Tibial nerve (tissue), 4 donors: ENCODE results near the gene PIAS3. TPM values are rescaled to one million over a fixed set of nuclear protein-coding genes. Genes with fewer than 3 reads are reported as not detected.
"Not testable (repeated sequence)": the region's sequence is repeated elsewhere in the genome, so short reads cannot be mapped to it uniquely, and the experiment has no call there.

Experiments used
- DNase-seq, 2 donors: peaks; one replicate each; pipeline ENCODE4 v3.0.0-alpha.2; 2019; ENCODE audit warnings: low spot score in 2 of 2
- H3K27ac ChIP-seq, 4 donors: fragments of 200-600 bp; sonication (generic) in 3 of 4; one replicate each; pipeline ENCODE4 v1.5.1; 2017 to 2019; ENCODE audit warnings: mild to moderate bottlenecking in 1 of 4
- H3K27me3 ChIP-seq, 2 donors: fragments of 200-600 bp; sonication (generic) in 1 of 2; one replicate each; pipeline versions ENCODE4 v1.5.1 to v1.6.0; 2017 to 2019
- H3K36me3 ChIP-seq, 3 donors: fragments of 200-600 bp; sonication (generic); one replicate each; pipeline ENCODE4 v1.5.1; 2018 to 2019
- H3K4me1 ChIP-seq, 4 donors: fragments of 200-600 bp; sonication (generic) in 3 of 4; one replicate each; pipeline ENCODE4 v1.5.1; 2017 to 2019
- H3K4me3 ChIP-seq, 4 donors: fragments of 200-600 bp; sonication (generic) in 3 of 4; one replicate each; pipeline ENCODE4 v1.5.1; 2017 to 2019; ENCODE audit warnings: mild to moderate bottlenecking in 1 of 4, moderate library complexity in 1 of 4
- H3K9me3 ChIP-seq, 4 donors: fragments of 200-600 bp; sonication (generic) in 3 of 4; one replicate each; pipeline ENCODE4 v1.5.1; 2017 to 2019
- EP300 ChIP-seq, 2 donors: sonication (generic); formaldehyde crosslinking; IDR thresholded peaks; one replicate each; pipeline ENCODE4 v1.6.1; 2017; ENCODE audit warnings: antibody characterized with exemption in 2 of 2, mild to moderate bottlenecking in 1 of 2
- POLR2A ChIP-seq, 2 donors: fragments of 450-650 bp; IDR thresholded peaks; one replicate each; pipeline ENCODE4 v1.6.1; 2017; ENCODE audit warnings: antibody characterized with exemption in 2 of 2, mild to moderate bottlenecking in 2 of 2, moderate library complexity in 2 of 2
- WGBS, 2 donors: methylation state at CpG; one replicate each; pipeline ENCODE4 v1.1.5; 2018; 5-methylcytosine and 5-hydroxymethylcytosine counted together
- total RNA-seq, 4 donors: library from RNA; depleted of rRNA; stranded (reverse); fragments of >200 nt; gene quantifications; one replicate each; pipeline ENCODE4 v1.1.0, GENCODE V29; 2016
- TF ChIP-seq, protein P1 (sequence below), 5 experiments: fragments of 200-600 bp in 3 of 5; fragments of 450-650 bp in 2 of 5; sonication (generic) in 3 of 5; IDR thresholded peaks; one replicate each; pipeline ENCODE4 v1.5.1; 2016 to 2019; ENCODE audit warnings: antibody characterized with exemption in 5 of 5, mild to moderate bottlenecking in 3 of 5, moderate library complexity in 2 of 5

Gene PIAS3
- total RNA-seq, 4 donors from 2014 or later, result 25.5 to 29.1 (median 26.3) TPM

DNA sequence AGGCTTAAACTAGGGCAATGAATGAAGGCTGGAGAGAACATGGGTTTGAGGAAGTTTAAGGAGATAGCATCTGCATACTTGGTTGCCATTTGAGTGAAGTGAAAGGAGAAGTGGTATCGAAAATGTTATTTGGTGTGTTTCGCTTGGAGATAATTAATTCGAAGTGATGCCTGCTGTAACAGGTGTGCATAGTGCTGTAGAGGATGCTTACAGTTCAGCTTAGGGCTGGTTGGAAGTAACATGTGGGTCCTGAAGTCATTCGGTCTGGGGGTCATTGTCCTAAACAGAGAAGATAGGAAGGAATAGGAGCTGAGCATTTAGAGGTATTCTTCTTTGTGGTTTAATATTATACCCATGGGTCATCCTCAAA, 13.8 kb downstream of the PIAS3 start:
- whole genome bisulfite sequencing, 2 donors, result 13 to 21% methylated on average over 4 of the region's 4 CpGs
- no peaks in the 10 kb centered on the region for H3K27me3 ChIP-seq
- peaks cover 0 to 30% (median 5%) of the 10 kb centered on the region in 4 donors for H3K4me1 ChIP-seq
- no peak for DNase-seq
- peaks cover 0 to 63% (median 0%) of the 10 kb centered on the region in 3 donors for H3K36me3 ChIP-seq
- H3K4me3 ChIP-seq, result peak overlapping the region; percentile 30 to 65 (median 60)
- no peaks in the 10 kb centered on the region for H3K9me3 ChIP-seq
- H3K27ac ChIP-seq, result peak overlapping the region; percentile 63 to 85 (median 82)
- TF ChIP-seq, protein P1, sequence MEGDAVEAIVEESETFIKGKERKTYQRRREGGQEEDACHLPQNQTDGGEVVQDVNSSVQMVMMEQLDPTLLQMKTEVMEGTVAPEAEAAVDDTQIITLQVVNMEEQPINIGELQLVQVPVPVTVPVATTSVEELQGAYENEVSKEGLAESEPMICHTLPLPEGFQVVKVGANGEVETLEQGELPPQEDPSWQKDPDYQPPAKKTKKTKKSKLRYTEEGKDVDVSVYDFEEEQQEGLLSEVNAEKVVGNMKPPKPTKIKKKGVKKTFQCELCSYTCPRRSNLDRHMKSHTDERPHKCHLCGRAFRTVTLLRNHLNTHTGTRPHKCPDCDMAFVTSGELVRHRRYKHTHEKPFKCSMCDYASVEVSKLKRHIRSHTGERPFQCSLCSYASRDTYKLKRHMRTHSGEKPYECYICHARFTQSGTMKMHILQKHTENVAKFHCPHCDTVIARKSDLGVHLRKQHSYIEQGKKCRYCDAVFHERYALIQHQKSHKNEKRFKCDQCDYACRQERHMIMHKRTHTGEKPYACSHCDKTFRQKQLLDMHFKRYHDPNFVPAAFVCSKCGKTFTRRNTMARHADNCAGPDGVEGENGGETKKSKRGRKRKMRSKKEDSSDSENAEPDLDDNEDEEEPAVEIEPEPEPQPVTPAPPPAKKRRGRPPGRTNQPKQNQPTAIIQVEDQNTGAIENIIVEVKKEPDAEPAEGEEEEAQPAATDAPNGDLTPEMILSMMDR (IDR thresholded peaks at IDR 0.05), result no peak
- no peak for TF ChIP-seq EP300 (IDR thresholded peaks at IDR 0.05)
- no peak for TF ChIP-seq POLR2A (IDR thresholded peaks at IDR 0.05)

DNA sequence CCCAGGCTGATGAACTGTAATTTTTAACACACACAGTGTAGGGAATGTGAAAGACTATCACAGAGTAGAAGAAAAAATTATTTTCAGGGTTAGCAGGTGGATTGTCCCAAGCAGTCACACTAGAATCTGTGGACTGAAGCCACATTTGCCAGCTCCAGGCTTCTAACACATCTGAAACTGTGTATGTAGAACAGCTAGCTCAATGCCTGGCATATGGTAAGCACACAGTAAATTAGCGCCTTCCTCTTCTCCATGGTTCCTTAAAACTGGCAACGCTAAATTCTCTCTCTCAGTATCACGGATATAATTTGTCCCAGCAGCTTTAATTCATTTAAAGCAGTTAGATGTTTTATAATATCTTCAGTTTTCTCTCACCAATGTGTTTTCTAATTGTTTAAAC, 15.8 kb downstream of the PIAS3 start:
- WGBS, 2 donors, result 85 to 91% methylated on average over 3 of the region's 3 CpGs
- Histone ChIP-seq H3K27me3 (no peaks in the 10 kb centered on the region), H3K36me3 (peaks cover 0 to 63% (median 13%) of the 10 kb centered on the region in 3 donors), H3K27ac (no peak overlapping the region), H3K9me3 (no peaks in the 10 kb centered on the region), H3K4me3 (no peak overlapping the region), H3K4me1 (peaks cover 0 to 21% (median 5%) of the 10 kb centered on the region in 4 donors)
- no peak for DNase-seq
- TF ChIP-seq POLR2A (IDR thresholded peaks at IDR 0.05) (no peak), EP300 (IDR thresholded peaks at IDR 0.05) (no peak)
- TF ChIP-seq, protein P1 (IDR thresholded peaks at IDR 0.05), result no peak

DNA sequence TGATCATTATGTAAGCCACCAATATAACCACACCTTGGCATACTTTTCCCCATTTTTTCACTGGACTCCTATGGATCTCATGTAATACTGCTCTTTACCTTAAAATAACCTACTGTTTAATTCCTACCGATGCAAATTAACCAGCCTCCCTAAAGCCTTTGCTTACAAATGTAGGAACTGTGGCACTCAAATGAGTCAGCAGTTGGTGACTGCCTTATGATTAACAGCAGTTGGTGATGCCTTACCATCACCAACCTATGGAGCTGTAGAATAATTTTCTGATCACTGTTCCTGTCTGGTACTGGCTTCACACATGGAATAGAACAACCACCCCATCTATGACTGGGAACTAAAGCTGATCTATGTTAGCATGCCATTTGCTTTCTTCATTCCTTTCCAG, 21.2 kb downstream of the PIAS3 start:
- TF ChIP-seq EP300 (IDR thresholded peaks at IDR 0.05), result no peak
- TF ChIP-seq, protein P1 (IDR thresholded peaks at IDR 0.05), result no peak
- no peak for TF ChIP-seq POLR2A (IDR thresholded peaks at IDR 0.05)
- no peak overlapping the region for H3K4me3 ChIP-seq
- DNase-seq, result no peak
- H3K4me1 ChIP-seq, result no peaks in the 10 kb centered on the region
- no peaks in the 10 kb centered on the region for H3K27me3 ChIP-seq
- H3K9me3 ChIP-seq, result no peaks in the 10 kb centered on the region
- peaks cover 5 to 100% (median 25%) of the 10 kb centered on the region in 3 donors for H3K36me3 ChIP-seq
- 94 to 97% methylated on average over 1 of the region's 1 CpG for WGBS, 2 donors
- no peak overlapping the region for H3K27ac ChIP-seq

DNA sequence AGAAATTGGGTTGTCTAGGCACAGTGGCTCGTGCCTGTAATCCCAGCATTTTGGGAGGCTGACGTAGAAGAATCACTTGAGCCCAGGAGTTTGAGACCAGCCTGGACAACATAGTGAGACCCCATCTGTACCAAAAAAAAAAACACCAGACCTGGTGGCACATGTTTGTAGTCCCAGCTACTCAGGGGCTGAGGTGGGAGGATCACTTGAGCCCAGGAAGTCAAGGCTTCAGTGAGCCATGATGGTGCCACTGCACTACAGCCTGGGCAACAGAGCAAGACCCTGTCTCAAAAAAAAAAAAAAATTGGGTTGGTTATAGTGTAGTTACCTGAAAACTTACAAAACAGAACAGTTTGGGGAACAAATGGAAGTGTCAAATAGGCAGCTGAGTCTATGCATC, 28.1 kb downstream of the PIAS3 start:
- not testable (repeated sequence) for H3K4me1 ChIP-seq, DNase-seq, H3K27me3 ChIP-seq, H3K27ac ChIP-seq, H3K9me3 ChIP-seq, H3K4me3 ChIP-seq
- H3K36me3 ChIP-seq, result peaks cover 10 to 98% (median 12%) of the 10 kb centered on the region in 3 donors
- WGBS, 2 donors, result 95 to 98% methylated on average over 2 of the region's 2 CpGs

DNA sequence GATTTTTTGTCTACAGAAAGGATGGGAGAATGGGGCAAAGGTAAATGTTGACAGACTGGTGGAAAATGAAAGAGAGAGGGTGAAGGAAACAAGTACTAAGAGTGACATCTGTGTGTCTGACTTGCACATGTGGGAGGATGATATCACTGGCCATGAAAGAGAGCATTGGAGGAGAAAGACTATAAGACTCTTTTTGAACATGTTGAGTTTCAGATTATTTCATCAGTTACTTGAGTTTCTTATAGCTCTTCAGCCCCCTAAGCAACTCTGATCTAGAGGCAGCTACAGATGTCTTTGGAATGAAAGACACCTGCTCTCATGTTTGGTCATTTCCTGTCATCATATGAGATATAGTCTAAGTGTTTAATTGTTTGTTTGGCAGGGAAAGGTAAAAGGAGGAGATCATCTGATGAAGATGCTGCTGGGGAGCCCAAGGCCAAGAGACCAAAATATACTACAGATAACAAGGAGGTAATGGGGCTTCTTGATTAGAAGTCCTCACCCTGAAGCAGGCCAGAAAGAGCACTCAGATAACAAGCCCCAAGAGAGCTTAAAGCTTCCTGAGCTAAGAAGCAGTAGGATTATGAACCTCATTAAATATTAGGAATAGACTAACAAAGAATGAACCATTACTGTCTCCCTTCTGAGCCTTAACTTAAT, 30.4 kb downstream of the PIAS3 start:
- no peak for DNase-seq
- no peak for TF ChIP-seq POLR2A (IDR thresholded peaks at IDR 0.05)
- no peak for TF ChIP-seq EP300 (IDR thresholded peaks at IDR 0.05)
- TF ChIP-seq, protein P1 (IDR thresholded peaks at IDR 0.05), result no peak
- peaks cover 0 to 20% (median 7%) of the 10 kb centered on the region in 4 donors for H3K4me1 ChIP-seq
- no peaks in the 10 kb centered on the region for H3K27me3 ChIP-seq
- H3K36me3 ChIP-seq, result peaks cover 10 to 75% (median 12%) of the 10 kb centered on the region in 3 donors
- H3K27ac ChIP-seq, result no peak overlapping the region
- H3K9me3 ChIP-seq, result no peaks in the 10 kb centered on the region
- H3K4me3 ChIP-seq, result no peak overlapping the region
